ENCODE data around the gene NASP.

The NASP gene

GRCh38 chr1:45620588-45621500, 37.0 kb downstream of the NASP start:
- H3K9ac ChIP-seq (ENCODE audit: insufficient read length) = no peak overlapping the region
- no peak for DNase-seq (ENCODE audit: low read depth, low spot score)
- H3K36me3 ChIP-seq (ENCODE audit: insufficient read depth, low read length) = peaks cover 29% of the 10 kb centered on the region
- H3K4me3 ChIP-seq = no peak overlapping the region
- TF ChIP-seq FOXP2 (optimal IDR thresholded peaks at IDR 0.05; ENCODE audit: control extremely low read depth, extremely low read length, insufficient read depth) (no peak), POLR2AphosphoS5 (IDR thresholded peaks at IDR 0.05; ENCODE audit: borderline replicate concordance, low read depth, low read length) (no peak; the same call in 1 of the 2 replicates), EZH2 (IDR thresholded peaks at IDR 0.05) (no peak)
- no peaks in the 10 kb centered on the region for H3K9me3 ChIP-seq (ENCODE audit: low read depth, low read length)
- H3K27ac ChIP-seq = 0 out of 2 replicates have a peak overlapping the region, but pooled peaks have one; percentile 44

GRCh38 chr1:45621501-45621836, 37.6 kb downstream of the NASP start:
- H3K9ac ChIP-seq (ENCODE audit: insufficient read length) = no peak overlapping the region
- no peak for DNase-seq (ENCODE audit: low read depth, low spot score)
- no peak overlapping the region for H3K4me3 ChIP-seq
- no peaks in the 10 kb centered on the region for H3K9me3 ChIP-seq (ENCODE audit: low read depth, low read length)
- H3K27ac ChIP-seq = no peak overlapping the region
- peaks cover 23% of the 10 kb centered on the region for H3K36me3 ChIP-seq (ENCODE audit: insufficient read depth, low read length)
- TF ChIP-seq POLR2AphosphoS5 (IDR thresholded peaks at IDR 0.05; ENCODE audit: borderline replicate concordance, low read depth, low read length) = no peak
- no peak for TF ChIP-seq FOXP2 (optimal IDR thresholded peaks at IDR 0.05; ENCODE audit: control extremely low read depth, extremely low read length, insufficient read depth)
- no peak for TF ChIP-seq EZH2 (IDR thresholded peaks at IDR 0.05)

- Histone ChIP-seq H3K36me3 (ENCODE audit: insufficient read depth, low read length) (peaks cover 18% of the 10 kb centered on the region), H3K9ac (ENCODE audit: insufficient read length) (no peak overlapping the region), H3K4me3 (no peak overlapping the region), H3K27ac (no peak overlapping the region), H3K9me3 (ENCODE audit: low read depth, low read length) (no peaks in the 10 kb centered on the region)
- no peak for TF ChIP-seq FOXP2 (optimal IDR thresholded peaks at IDR 0.05; ENCODE audit: control extremely low read depth, extremely low read length, insufficient read depth)
- DNase-seq (ENCODE audit: low read depth, low spot score) = no peak
Measured at GRCh38 chr1:45621895-45622523, 38.2 kb downstream of the NASP start.

- TF ChIP-seq POLR2AphosphoS5 (IDR thresholded peaks at IDR 0.05; ENCODE audit: borderline replicate concordance, low read depth, low read length) (no peak), FOXP2 (optimal IDR thresholded peaks at IDR 0.05; ENCODE audit: control extremely low read depth, extremely low read length, insufficient read depth) (no peak), EZH2 (IDR thresholded peaks at IDR 0.05) (no peak)
- H3K36me3 ChIP-seq (ENCODE audit: insufficient read depth, low read length) = peaks cover 17% of the 10 kb centered on the region
- DNase-seq (ENCODE audit: low read depth, low spot score) = no peak
- no peak overlapping the region for H3K4me3 ChIP-seq
- H3K9ac ChIP-seq (ENCODE audit: insufficient read length) = no peak overlapping the region
- H3K9me3 ChIP-seq (ENCODE audit: low read depth, low read length) = no peaks in the 10 kb centered on the region; the same call in 1 of the 2 replicates
- no peak overlapping the region for H3K27ac ChIP-seq
Measured at GRCh38 chr1:45622524-45623394, 38.9 kb downstream of the NASP start.

GRCh38 chr1:45623972-45624371, 40.1 kb downstream of the NASP start, which contains the start of gene CCDC17:
Gene CCDC17 (minus strand): TSS chr1:45624054. CDS start chr1:45623909, 145 bp downstream.
- DNase-seq (ENCODE audit: low read depth, low spot score) = no peak
- H3K9me3 ChIP-seq (ENCODE audit: low read depth, low read length) = no peaks in the 10 kb centered on the region; the same call in 1 of the 2 replicates
- peaks cover 19% of the 10 kb centered on the region for H3K36me3 ChIP-seq (ENCODE audit: insufficient read depth, low read length)
- H3K27ac ChIP-seq = peak within 1 kb of the TSS; percentile 35
- H3K4me3 ChIP-seq = no peak within 1 kb of the TSS
- H3K9ac ChIP-seq (ENCODE audit: insufficient read length) = no peak within 1 kb of the TSS
- TF ChIP-seq FOXP2 (optimal IDR thresholded peaks at IDR 0.05; ENCODE audit: control extremely low read depth, extremely low read length, insufficient read depth) (no peak), EZH2 (IDR thresholded peaks at IDR 0.05) (no peak), POLR2AphosphoS5 (IDR thresholded peaks at IDR 0.05; ENCODE audit: borderline replicate concordance, low read depth, low read length) (no peak)

- H3K9me3 ChIP-seq (ENCODE audit: low read depth, low read length) = no peaks in the 10 kb centered on the region; the same call in 1 of the 2 replicates
- no peak overlapping the region for H3K4me3 ChIP-seq
- peaks cover 66% of the 10 kb centered on the region for H3K36me3 ChIP-seq (ENCODE audit: insufficient read depth, low read length)
- TF ChIP-seq POLR2AphosphoS5 (IDR thresholded peaks at IDR 0.05; ENCODE audit: borderline replicate concordance, low read depth, low read length) (no peak), EZH2 (IDR thresholded peaks at IDR 0.05) (no peak), FOXP2 (optimal IDR thresholded peaks at IDR 0.05; ENCODE audit: control extremely low read depth, extremely low read length, insufficient read depth) (no peak)
- H3K27ac ChIP-seq = no peak overlapping the region
- DNase-seq (ENCODE audit: low read depth, low spot score) = no peak
- no peak overlapping the region for H3K9ac ChIP-seq (ENCODE audit: insufficient read length)
Measured at GRCh38 chr1:45629035-45629434, 45.2 kb downstream of the NASP start.

- Histone ChIP-seq H3K9me3 (ENCODE audit: low read depth, low read length) (no peaks in the 10 kb centered on the region; the same call in 1 of the 2 replicates), H3K4me3 (no peak overlapping the region), H3K36me3 (ENCODE audit: insufficient read depth, low read length) (peaks cover 78% of the 10 kb centered on the region), H3K27ac (no peak overlapping the region), H3K9ac (ENCODE audit: insufficient read length) (no peak overlapping the region)
- TF ChIP-seq POLR2AphosphoS5 (IDR thresholded peaks at IDR 0.05; ENCODE audit: borderline replicate concordance, low read depth, low read length) = no peak
- TF ChIP-seq FOXP2 (optimal IDR thresholded peaks at IDR 0.05; ENCODE audit: control extremely low read depth, extremely low read length, insufficient read depth) = no peak
- TF ChIP-seq EZH2 (IDR thresholded peaks at IDR 0.05) = no peak
- no peak for DNase-seq (ENCODE audit: low read depth, low spot score)
Measured at GRCh38 chr1:45630429-45630828, 46.6 kb downstream of the NASP start.

Data from SK-N-MC (cell line).